GM21447 (cell line): ENCODE data around the gene KIF21B.

ENCODE experiments used
- ATAC-seq: cut with Tn5 transposase; IDR thresholded peaks from one replicate; pipeline ENCODE4 v1.9.1; 2021; ENCODE audit not compliant: unreplicated experiment

KIF21B gene

DNA sequence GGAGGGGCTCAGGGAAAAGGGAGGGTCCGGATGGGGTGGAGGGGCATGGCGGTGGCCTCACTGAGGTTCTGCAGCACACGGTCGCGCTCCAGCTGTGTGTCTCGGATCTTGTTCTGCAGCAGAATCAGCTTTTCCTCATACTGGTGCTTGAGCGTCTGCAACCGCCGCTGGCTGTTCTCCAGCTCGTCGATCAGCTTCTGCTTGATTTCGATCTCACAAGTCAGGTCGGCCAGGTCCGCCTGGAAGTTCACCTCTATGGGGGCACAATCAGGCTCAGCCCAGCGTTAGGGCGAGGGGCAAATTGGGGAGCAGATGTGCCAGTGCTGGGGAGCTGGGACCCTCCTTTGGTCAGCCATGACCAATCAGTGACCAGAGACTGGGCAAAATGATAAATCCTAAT, 25.2 kb downstream of the KIF21B start:
- ATAC-seq = no peak

DNA sequence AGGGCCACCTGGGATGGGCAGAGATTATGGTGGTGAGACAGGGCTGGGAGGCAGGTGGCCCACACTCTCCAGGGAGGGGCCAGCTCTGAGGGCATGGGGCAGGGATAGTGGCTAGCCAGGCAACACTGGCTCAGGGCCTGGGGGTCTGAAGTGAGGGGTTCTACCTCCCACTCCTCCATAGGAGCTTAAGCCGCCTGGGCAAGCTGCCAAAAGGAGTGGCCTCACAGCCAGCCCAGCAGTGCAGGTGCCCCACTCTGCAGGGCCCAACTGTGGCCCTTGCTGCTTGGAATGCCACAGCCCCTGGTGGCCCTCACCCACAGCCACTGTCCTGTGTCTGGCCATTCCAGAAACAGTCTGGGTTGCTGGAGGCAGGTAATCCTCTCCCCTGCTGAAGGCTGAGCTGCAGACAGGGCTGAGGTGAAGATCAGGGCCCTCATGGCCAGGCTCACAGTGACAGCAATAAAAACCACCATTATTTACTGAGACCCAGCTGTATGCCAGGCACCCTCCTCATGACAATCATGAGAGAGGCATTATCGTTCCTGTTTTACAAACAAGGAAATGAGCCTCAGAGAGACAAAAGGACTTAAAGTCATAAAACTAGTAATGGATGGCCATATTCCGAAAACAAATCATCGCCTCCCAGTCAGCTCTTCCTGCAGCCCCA, 31.0 kb downstream of the KIF21B start:
- no peak for ATAC-seq

DNA sequence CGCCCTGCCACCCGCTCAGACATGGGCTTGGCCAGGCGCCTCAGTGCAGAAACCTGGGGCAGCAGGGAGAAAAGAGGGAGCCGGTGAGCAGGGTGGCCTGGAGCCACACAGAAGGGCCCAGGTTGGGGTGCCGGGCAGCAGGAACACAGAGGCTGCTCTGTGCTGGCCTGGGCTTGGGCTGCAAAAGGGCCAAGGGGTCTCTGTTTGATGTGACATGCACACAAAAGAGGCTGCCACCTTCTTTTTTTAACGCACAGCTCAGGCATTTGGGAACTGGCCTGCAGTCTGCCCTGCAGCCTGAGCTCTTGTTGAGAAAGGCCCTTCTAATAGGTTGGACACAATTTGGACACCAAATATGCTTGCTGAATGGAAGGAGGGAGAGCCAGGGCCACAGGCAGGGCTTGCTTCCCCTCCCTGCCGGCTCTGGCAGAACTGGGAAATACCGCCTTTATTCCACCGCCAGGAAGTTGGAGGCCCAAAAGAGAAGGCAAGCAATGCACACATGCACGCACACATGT, 32.4 kb downstream of the KIF21B start:
- no peak for ATAC-seq

DNA sequence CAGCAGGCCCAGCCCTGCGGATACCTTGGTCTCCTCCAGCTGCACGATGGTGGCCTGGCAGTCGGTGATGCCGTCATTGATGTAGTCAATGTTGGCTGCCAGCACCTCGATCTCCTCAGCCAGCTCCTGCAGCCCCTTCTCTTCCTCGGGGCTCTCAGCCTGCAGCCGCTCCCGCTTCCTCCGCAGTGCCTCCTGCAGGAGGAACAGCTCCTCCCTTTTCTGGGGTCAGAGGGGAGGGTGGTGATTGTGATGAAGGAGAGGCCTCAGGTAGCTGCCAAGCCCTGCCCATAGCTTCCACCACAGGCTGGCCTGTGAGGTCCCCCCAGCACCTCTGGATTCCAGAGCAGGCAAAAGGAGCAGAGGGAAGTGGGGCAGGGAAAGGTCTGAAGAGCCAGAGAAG, 33.4 kb downstream of the KIF21B start:
- no peak for ATAC-seq

DNA sequence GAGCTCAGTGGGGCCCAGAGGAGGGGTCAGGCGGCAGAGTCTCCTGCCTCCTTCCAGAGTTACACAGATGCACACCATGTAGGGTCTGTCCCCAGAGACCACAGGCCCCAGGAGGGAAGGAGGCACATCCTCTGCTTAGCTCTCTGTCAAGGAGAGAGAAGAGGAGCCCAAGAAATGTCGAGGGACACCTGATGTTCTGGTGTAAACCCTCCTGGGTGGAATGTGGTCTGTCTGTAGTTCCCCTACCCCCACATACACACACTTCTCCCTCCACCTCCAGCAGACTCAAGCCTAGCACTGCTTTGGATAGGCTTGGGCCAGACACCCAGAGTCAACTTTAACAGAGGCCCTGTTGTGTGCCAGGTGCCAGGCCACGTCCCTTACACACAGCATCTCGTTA, 34.2 kb downstream of the KIF21B start:
- ATAC-seq = no peak

DNA sequence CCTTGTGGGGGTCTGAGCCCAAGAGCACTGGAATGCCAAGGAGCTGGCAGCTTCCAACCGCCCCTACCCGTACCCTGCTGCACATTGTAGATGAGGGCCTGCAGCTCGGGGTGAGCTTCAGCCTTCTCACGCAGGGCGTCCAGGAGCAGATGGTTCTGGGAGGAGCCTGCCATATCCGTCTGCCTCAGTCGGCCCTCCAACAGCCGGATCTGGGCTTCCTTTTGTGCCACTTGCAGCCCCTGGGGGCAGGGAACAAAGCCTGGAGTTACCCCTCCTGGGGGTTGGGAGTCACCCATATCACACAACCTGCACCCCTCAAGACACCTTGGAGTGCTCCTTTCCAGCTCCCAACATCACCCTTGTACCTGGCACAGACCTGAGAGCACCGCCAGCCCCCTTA, 34.8 kb downstream of the KIF21B start:
- ATAC-seq = no peak

DNA sequence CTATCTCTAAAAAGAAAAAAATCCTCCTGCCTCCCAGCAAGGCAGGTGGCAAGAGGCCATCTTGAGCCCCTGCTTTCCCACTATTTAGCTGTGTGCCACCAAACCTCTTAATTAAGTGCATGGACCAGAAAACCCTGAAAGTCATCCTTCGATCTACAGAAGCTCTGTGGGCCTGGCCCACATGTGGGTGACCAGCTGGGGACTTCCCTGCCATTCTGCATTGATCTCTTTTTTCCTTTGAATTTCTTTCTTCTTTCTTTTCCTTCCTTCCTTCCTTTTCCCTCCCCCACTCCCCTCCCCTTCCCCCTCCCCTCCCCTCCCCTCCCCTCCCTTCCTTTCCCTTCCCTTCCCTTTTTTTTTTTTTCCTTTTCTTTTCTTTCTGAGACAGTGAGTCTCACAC, 38.0 kb downstream of the KIF21B start:
- no peak for ATAC-seq

DNA sequence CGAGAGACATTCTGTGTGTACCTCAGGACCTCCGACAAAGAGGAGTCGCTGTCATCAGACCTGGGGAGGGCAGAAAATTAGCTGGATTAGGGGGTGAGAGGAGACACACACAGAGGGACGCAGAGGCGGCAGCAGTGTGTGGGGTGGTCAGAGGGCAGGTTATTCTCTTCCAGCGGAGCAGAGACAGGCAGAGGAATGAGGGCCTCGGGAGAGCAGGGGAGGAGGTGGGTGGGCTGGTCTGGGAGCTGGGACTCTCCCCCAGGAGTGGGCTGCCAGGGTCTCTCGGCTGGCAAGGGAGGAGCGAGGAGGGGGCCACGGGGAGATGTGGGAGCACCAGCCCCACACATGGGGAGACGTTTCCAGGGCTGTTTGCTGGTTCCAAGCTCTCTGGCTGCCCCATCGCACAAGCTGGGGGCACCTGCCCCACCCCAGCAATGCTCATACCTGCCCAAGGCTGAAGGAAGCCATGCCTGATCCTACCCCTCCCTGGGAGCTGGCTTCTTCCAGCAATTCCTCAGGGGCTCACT, 40.4 kb downstream of the KIF21B start:
- ATAC-seq = no peak

DNA sequence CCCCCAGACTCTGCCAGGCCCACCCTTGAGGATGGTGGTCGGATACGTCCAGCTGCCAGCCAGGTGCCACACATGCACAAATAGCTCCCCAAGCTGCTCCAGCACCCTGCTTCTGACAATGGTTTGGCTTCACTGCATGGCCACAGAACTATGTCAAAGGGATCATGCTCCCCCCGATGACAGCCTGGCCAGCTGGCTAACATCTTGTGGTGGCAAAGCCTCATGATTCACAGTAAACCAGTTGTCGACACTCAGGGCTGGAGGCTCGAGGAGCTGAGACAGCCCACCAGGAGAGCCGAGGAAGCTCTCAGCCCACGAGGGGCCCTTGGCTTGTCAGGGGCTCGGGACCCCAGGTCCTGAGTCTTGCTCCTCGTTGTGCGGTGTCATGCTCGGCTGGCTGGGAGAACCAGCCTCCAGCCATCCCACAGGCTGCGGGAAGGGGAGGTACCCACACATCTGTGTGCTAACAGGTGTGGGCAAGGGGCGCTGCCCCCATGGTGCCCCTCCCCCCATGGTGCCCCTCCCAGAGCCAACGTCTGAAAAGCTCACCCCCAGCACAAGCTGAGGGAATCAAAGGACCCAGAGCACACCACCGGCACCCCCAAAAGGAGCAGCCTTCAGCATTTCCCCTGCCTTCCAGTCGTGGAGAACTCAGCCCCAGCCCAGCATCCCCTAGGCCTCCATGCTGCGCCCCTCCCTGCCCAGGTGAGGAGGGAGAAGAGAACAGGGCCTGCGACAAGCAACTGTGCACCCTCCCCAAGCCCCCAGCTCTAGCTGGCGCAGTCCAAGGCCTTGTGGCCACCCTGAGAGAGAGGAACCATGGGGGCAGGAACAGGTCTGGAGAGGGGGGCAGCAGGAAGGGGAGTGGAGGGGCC, 41.2 kb downstream of the KIF21B start:
- ATAC-seq = no peak

DNA sequence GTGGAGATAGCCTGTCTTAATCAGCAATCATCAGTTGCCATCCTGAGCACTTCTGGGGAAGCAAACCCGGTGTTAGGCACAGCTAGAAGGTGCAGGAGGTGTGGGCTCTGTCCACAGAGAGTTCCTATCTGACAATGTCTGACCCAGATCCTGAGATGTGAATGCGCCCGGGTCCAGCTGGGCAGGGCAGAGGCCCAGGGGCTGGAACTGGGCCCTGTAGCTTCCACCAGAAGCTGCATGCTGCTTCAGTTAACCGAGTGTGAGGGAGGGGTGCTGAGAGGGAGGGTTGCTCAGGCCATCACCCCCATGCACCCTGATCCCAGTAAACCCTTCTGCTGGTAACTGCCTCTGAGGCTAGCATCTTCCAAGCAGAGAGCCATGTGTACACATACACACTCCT, 42.2 kb downstream of the KIF21B start:
- no peak for ATAC-seq

DNA sequence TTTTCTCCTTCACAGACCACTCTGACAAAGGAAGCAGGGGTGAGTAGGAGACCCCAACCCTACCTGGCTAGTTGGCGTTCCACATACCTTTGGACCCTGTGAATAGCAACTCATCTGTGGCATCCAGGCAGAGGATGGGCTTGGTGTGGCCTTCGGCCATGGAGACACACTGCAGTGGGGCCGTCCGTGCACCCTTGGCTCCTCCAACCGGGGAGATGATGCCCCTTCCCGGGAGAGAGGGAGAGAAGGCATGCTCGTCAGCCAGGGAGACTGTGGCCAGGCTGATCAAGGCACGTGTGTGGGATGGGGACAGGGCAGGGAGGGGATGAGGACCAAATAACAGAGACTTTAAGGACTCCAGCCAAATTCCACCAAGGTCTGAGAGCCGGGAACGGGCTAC, 42.6 kb downstream of the KIF21B start:
- ATAC-seq = no peak

DNA sequence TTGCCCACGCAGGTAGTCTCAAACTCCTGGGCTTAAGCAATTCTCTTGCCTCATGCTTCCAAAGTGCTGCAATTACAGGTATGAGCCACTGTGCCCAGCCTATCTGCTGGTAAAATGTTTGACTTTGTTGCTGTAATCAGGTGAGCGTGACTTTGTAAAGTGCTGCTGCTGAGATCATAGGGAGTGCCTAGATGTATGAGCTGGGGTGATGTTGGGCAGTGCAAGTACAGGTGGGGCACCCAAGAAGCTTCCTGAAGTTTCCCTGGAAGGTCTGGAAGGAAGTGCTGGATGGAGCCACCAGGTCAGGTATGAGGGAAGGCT, 43.1 kb downstream of the KIF21B start:
- no peak for ATAC-seq

DNA sequence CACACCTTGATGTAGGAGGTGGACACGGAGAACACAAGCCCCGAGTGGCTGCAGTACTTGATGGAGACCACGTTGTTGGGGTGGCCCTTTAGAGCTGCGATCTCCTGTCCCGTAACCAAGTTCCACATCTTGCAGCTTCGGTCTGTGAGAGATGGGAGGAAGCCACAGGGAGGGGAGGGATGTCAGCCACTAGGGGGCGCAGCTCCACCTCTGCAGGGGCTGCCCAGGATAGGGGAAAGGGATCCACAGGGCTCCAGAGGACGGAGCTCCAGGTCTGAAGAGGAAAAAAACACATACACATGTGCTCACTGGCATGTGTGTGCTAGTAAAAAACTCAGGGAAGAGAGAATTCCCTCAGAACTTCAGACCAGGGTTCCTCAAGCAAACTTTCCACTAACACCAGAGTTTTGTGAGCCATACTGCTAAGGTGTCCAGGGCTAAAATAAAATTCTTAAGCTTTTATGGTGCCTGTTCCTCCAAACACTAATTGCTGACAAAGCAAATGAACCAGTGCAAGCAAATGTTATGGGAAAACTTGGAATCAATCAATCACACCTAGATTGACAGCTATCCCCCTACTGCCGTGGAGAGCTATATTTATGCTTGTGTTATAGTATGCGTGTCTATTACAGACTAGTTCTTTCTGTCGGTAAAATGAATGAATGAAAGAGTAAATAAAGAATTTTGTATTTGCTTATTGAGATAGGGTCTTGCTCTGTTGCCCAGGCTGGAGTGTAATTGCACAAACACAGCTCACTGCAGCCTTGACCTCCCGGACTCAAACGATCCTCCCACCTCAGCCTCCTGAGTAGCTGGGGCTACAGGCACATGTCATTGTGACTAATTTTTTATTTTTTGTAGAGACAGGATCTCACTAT, 43.7 kb downstream of the KIF21B start:
- no peak for ATAC-seq

DNA sequence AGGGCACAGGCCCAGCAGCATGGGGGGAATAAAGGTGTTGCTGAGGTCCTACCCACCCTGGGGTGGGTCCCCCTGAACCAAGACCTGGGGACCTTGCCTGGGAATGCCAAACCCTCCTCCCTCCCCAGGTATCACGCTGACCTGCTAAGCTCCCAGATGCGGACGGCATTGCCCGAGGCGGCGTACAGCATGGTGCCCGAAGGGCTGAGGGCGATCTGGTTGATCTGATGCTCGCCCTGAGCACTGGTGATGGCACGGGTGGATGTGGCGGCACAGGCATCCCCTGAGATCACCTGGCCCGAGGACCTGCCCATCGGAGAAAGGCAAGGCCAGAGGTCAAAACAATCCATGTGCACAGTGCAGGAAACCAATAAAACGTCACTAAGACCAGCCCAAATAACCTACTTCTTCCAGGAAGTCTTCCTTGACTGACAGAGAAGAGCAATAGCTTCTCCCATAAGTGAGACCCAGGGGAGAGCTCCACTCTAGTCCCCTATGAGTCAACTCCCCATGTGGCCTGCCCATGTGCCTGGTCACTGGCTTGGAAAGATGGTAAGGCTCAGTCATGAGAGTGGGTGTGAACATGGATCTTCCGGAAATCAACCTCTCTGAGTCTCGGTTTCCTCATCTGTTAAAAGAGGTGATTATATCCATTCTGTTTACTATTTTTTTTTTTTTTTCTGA, 46.3 kb downstream of the KIF21B start:
- no peak for ATAC-seq

DNA sequence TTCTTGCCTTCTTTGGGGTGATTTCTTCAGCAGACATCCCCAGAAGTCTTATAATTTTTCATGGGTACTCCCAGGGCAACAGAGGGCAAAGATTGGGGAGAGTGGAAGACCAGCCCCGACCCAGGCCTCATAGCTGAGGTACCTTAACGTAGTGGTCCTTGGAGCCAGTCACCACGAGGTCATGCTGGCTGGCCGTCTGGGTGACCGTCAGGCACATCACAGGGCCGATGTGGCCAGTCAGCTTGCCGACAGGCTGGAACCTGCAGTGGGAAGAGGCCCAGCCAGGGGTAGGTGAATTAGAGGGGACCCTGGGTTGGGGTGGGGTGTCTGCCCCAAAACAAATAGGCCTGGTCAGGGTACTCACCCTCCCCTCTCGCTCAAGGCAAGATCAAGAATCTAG, 46.9 kb downstream of the KIF21B start:
- no peak for ATAC-seq

DNA sequence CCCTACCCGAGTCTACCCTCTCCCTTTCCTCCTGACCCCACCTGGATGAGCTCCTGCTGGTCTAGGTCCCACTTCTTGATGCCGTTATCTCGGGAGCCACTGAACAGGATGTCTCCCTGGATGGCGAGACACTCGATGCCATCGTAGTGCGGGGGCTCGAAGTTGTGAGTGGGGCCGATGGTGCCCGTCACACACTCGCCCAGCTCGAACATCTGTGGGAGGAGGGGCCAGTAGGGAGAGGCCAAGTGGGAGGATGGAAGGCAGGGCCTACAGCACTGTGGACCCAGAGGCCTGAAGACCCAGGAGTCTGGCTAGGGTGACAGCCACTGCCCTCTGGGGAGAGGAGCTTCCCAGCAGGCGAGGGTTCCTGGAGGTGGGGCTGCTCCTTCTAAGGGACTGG, 48.1 kb downstream of the KIF21B start:
- ATAC-seq = no peak

DNA sequence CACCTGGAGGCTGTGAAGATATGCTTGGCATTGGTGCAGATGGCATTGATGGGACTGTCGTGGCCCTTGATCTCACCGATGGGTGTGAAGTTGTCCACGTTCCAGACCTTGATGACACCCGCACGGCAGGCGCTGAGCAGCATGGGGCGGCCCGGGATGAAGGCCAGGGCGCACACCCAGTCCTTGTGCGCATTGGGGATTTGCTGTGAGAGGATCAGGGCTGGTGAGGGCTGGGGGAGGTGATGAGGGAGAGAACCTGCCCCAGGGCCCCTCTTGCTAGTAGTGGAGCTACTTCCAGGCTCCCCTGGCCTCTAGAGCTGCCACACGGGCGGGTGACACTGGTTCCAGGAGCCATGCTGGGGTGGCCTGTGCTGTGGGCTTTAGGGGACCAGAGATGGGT, 48.8 kb downstream of the KIF21B start:
- no peak for ATAC-seq

DNA sequence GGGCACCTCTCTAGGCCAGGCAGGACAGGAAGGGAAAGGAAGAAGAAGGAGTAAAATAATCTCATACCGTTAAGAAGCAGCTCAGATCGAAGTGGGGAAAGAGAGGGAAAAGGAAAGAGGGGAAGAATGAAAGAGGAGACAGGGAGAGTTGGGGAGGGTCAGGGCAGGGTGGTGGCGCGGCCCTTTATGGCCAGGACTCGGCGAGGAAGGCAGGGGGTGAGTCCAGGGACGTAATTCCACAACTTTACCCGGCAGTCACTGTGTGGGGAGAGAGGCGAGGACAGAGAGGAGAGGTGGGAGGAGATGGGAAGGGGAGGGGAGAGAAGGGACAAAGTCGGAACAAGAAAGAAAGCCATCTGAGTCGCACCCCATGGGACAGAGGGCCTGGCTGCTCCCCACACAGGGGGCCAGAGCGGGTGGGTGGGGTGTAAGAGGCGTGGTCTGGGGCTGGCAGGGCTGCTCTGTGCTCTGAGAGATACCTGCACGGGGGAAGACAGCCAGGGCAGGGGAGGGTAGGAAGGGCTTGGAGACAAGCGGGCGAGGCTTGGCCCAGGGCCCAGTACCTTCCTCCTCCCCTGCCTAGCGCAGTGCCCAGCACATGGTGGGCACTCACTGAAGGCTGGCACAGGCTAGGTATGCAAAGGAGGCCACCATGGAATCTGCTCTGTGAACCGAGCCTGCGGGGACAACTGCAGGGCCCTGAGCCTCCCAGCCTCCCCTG, 49.4 kb downstream of the KIF21B start:
- no peak for ATAC-seq

DNA sequence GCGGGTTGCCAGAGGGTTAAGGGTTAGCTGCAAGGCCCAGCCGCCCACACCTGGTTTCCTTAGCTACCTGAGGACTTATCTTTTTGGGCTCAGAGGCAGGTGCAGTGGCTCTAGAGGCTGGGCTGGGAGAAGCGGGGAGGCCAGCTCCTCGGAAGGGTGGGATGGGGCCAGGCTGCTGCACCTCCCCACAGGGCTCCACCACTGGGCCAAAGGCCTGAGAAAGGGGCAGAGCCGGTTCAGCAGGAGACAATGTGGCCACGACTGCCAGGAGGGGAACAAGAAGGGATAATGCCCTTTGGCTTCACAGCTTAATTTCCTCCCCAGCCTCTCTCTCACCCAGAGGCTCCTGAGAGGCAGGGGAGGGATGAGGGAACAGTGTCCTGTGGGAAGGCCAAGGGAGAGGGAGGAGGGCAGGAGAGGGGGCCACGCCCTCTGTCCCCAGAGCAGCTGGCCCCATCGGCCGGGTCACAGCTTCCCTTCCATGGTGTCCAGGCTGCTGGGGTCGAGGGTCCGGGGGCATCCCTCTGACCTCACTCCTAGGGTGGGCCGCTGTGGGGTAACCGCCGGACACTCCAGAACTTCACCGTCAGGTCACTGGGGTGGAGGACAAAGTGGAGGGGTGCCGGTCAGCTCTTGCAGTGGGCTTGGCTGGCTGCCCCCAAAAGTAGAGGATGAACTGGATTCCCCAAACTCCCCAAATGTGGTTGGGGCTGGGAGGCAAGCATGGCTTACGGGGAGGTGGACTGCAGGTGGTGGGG, 50.4 kb downstream of the KIF21B start:
- ATAC-seq = no peak
